ENCODE measurements around the gene CSTA. TPM values are rescaled to one million over a fixed set of nuclear protein-coding genes. Genes with fewer than 3 reads are reported as not detected.
A peak's percentile ranks its signal among the peaks of the same experiment; 100 is the strongest.
"Not testable (repeated sequence)": the region's sequence is repeated elsewhere in the genome, so short reads cannot be mapped to it uniquely, and the experiment has no call there.

CSTA gene
- total and polyA plus RNA-seq, 4 experiments from 2014 or later, result 0.61 TPM; not detected in 2

DNA sequence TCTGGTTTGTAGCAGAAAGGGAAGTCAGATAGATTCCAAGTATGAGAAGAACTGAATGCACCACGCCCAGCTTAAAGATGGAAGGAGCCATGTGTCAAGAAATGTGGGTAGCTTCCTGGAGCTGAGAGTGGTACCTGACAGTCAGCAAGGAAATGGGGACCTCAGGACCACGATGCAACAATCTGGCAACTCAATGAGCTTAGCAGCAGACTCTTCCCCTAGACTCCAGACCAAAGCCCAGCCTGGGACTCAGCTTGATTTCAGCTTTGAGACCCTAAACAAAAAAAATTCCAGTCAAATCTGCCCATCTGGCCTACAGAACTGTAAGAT, 33.6 kb downstream of the CSTA start:
- H3K4me1 ChIP-seq (ENCODE audit: insufficient read depth, low read length), result no peaks in the 10 kb centered on the region
- H3K27ac Mint-ChIP-seq, result peak overlapping the region in 2 of 7 donors; percentile 69 to 80
- H3K4me3 ChIP-seq (ENCODE audit: low read length in 2 of 2), result no peak overlapping the region
- intact Hi-C loops (cut with micrococcal nuclease), result no loop called here
- H3K27ac ChIP-seq (ENCODE audit: low read depth, low read length), result no peak overlapping the region
- no peaks in the 10 kb centered on the region for H3K27me3 ChIP-seq (ENCODE audit: insufficient read depth, low read length)
- no peak for DNase-seq
- H3K9me3 ChIP-seq (ENCODE audit: control insufficient read depth in 1 of 2, low read length in 2 of 2), result no peaks in the 10 kb centered on the region
- no peaks in the 10 kb centered on the region for H3K9me3 Mint-ChIP-seq
- ChIA-PET CTCF (ENCODE audit: partially characterized antibody) (interaction anchor here (1.3 kb wide), 1 partner anchor 257 kb away, joined by 3 read pairs; no protein-coding TSS in a partner anchor), POLR2A (ENCODE audit: partially characterized antibody) (no interaction called here)
- peaks cover 12 to 33% of the 10 kb centered on the region in 2 donors for H3K36me3 Mint-ChIP-seq
- peaks cover 8% of the 10 kb centered on the region for H3K36me3 ChIP-seq (ENCODE audit: insufficient read depth, low read length)
- H3K4me3 Mint-ChIP-seq, result no peak overlapping the region
- H3K27me3 Mint-ChIP-seq, result no peaks in the 10 kb centered on the region
- peaks cover 0 to 1% (median 0%) of the 10 kb centered on the region in 4 donors for H3K4me1 Mint-ChIP-seq

DNA sequence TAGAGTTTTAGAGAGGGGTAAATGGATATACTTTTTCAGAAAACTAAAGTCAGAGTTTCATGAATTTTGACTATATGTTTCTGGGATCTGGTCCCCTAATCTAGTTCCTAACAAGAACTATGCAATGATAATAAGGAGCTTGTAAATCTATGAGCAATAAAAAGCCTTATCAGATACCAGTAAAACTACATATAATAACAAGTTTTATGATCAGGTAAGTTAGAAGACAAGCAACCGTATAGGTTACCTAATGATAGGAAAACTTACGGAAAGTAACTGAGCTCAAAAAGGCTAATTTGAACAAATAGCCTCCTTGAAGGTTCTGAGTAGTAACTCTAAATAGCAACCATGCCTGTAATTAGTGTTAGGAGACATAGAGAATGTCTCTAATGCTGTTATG, 37.0 kb downstream of the CSTA start:
- H3K27ac Mint-ChIP-seq, result no peak overlapping the region
- H3K36me3 ChIP-seq (ENCODE audit: insufficient read depth, low read length), result peaks cover 18% of the 10 kb centered on the region
- POLR2A ChIA-PET (ENCODE audit: partially characterized antibody), result no interaction called here

GRCh38 chr3:122364490-122364889, 39.4 kb downstream of the CSTA start:
- no peak overlapping the region for H3K4me3 Mint-ChIP-seq
- Histone ChIP-seq H3K9me3 (ENCODE audit: control insufficient read depth in 1 of 2, low read length in 2 of 2) (no peaks in the 10 kb centered on the region), H3K36me3 (ENCODE audit: insufficient read depth, low read length) (peaks cover 11% of the 10 kb centered on the region), H3K4me1 (ENCODE audit: insufficient read depth, low read length) (no peaks in the 10 kb centered on the region), H3K27me3 (ENCODE audit: insufficient read depth, low read length) (no peaks in the 10 kb centered on the region), H3K27ac (ENCODE audit: low read depth, low read length) (no peak overlapping the region), H3K4me3 (ENCODE audit: low read length in 2 of 2) (no peak overlapping the region)
- CTCF ChIA-PET (ENCODE audit: partially characterized antibody), result interaction anchor here (1.6 kb wide), 1 partner anchor 20 kb away, joined by 4 read pairs; no protein-coding TSS in a partner anchor
- peak overlapping the region in 2 of 7 donors; percentile 20 to 76 for H3K27ac Mint-ChIP-seq
- intact Hi-C loops (cut with micrococcal nuclease), result no loop called here
- POLR2A ChIA-PET (ENCODE audit: partially characterized antibody), result no interaction called here
- peaks cover 20 to 64% of the 10 kb centered on the region in 2 donors for H3K36me3 Mint-ChIP-seq
- H3K4me1 Mint-ChIP-seq, result peaks cover 0 to 3% (median under 1%) of the 10 kb centered on the region in 4 donors
- H3K27me3 Mint-ChIP-seq, result no peaks in the 10 kb centered on the region
- no peaks in the 10 kb centered on the region for H3K9me3 Mint-ChIP-seq
- DNase-seq, result no peak

More for the DNA sequence above, 37.0 kb downstream of the CSTA start:
- Histone ChIP-seq H3K4me3 (ENCODE audit: low read length in 2 of 2) (no peak overlapping the region), H3K4me1 (ENCODE audit: insufficient read depth, low read length) (no peaks in the 10 kb centered on the region), H3K9me3 (ENCODE audit: control insufficient read depth in 1 of 2, low read length in 2 of 2) (no peaks in the 10 kb centered on the region), H3K27me3 (ENCODE audit: insufficient read depth, low read length) (no peaks in the 10 kb centered on the region), H3K27ac (ENCODE audit: low read depth, low read length) (no peak overlapping the region)
- CTCF ChIA-PET (ENCODE audit: partially characterized antibody), result interaction anchor here (1.5 kb wide), 1 partner anchor 21 kb away, joined by 5 read pairs; the partner anchor contains the start of gene MIX23
- Mint-ChIP-seq H3K4me1 (peaks cover 0 to 1% (median 0%) of the 10 kb centered on the region in 4 donors), H3K9me3 (no peaks in the 10 kb centered on the region), H3K4me3 (no peak overlapping the region), H3K36me3 (peaks cover 16 to 57% of the 10 kb centered on the region in 2 donors), H3K27me3 (no peaks in the 10 kb centered on the region)
- no peak for DNase-seq
- intact Hi-C loops (cut with micrococcal nuclease), result no loop called here

DNA sequence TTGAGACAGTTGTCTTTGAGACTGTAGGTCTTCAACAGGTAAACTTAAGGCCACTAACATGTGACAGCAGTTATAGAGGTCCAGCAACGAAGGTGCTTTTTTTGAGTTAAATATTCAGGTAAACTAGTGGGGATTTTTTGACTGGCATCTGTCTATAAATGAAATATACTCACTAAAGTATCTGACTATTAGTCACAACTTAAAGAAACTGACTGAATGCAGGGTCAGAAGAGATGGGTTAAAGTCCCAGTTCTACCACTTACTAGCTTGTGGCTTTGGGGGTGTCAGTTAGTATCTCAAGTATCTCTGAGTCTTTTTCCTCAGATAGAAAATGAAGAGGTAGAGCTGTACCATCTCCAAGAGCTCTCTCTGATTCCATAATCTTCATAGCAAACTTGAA, 40.0 kb downstream of the CSTA start:
- Mint-ChIP-seq H3K4me3 (no peak overlapping the region), H3K27ac (no peak overlapping the region), H3K36me3 (peaks cover 21 to 64% of the 10 kb centered on the region in 2 donors), H3K27me3 (no peaks in the 10 kb centered on the region), H3K4me1 (peaks cover 0 to 3% (median under 1%) of the 10 kb centered on the region in 4 donors), H3K9me3 (no peaks in the 10 kb centered on the region)
- Histone ChIP-seq H3K27me3 (ENCODE audit: insufficient read depth, low read length) (no peaks in the 10 kb centered on the region), H3K36me3 (ENCODE audit: insufficient read depth, low read length) (peaks cover 11% of the 10 kb centered on the region), H3K9me3 (ENCODE audit: control insufficient read depth in 1 of 2, low read length in 2 of 2) (no peaks in the 10 kb centered on the region), H3K4me3 (ENCODE audit: low read length in 2 of 2) (no peak overlapping the region), H3K27ac (ENCODE audit: low read depth, low read length) (no peak overlapping the region), H3K4me1 (ENCODE audit: insufficient read depth, low read length) (no peaks in the 10 kb centered on the region)
- CTCF ChIA-PET (ENCODE audit: partially characterized antibody), result interaction anchor here (1.6 kb wide), 1 partner anchor 20 kb away, joined by 4 read pairs; no protein-coding TSS in a partner anchor
- POLR2A ChIA-PET (ENCODE audit: partially characterized antibody), result no interaction called here
- DNase-seq, result no peak
- intact Hi-C loops (cut with micrococcal nuclease), result no loop called here

- H3K4me1 ChIP-seq (ENCODE audit: insufficient read depth, low read length); H3K4me1 Mint-ChIP-seq; intact Hi-C loops (cut with micrococcal nuclease); H3K27ac Mint-ChIP-seq; POLR2A ChIA-PET (ENCODE audit: partially characterized antibody); H3K27me3 Mint-ChIP-seq; H3K4me3 ChIP-seq (ENCODE audit: low read length in 2 of 2); H3K27ac ChIP-seq (ENCODE audit: low read depth, low read length); DNase-seq; H3K27me3 ChIP-seq (ENCODE audit: insufficient read depth, low read length); H3K9me3 Mint-ChIP-seq; H3K9me3 ChIP-seq (ENCODE audit: control insufficient read depth in 1 of 2, low read length in 2 of 2); H3K4me3 Mint-ChIP-seq: not testable (repeated sequence)
- CTCF ChIA-PET (ENCODE audit: partially characterized antibody), result interaction anchor here (1.6 kb wide), 1 partner anchor 19 kb away, joined by 4 read pairs; no protein-coding TSS in a partner anchor
- peaks cover 21 to 63% of the 10 kb centered on the region in 2 donors for H3K36me3 Mint-ChIP-seq
- peaks cover 11% of the 10 kb centered on the region for H3K36me3 ChIP-seq (ENCODE audit: insufficient read depth, low read length)
These were observed 40.7 kb downstream of the CSTA start for GRCh38 chr3:122365582-122366378.

- intact Hi-C loops (cut with micrococcal nuclease), result no loop called here
- POLR2A ChIA-PET (ENCODE audit: partially characterized antibody), result no interaction called here
These were observed 41.3 kb downstream of the CSTA start for GRCh38 chr3:122366379-122366749.

DNA sequence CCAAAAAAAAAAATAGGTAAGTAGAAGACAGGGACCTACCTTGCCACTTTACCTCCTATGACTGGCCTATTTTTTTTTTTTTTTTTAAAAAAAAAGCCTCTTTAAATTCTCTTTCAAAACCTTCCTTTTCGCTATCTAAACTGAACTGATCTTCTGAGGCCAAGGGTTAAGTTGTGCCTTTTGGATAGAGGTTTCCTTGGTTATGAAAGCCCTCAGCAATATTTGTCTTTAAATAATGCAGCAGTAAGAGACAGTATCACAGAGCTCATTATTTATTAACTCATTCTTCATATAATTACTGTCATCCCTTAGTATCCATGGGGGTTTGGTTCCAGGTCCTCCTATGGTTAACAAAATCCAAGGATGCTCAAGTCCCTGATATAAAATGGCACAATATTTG, 49.0 kb downstream of the CSTA start:
- Mint-ChIP-seq H3K27ac (no peak overlapping the region), H3K9me3 (no peaks in the 10 kb centered on the region), H3K36me3 (peaks cover 19 to 24% of the 10 kb centered on the region in 2 donors), H3K4me3 (no peak overlapping the region), H3K4me1 (peaks cover 0 to 10% (median 3%) of the 10 kb centered on the region in 4 donors), H3K27me3 (no peaks in the 10 kb centered on the region)
- Histone ChIP-seq H3K27me3 (ENCODE audit: insufficient read depth, low read length) (no peaks in the 10 kb centered on the region), H3K9me3 (ENCODE audit: control insufficient read depth in 1 of 2, low read length in 2 of 2) (no peaks in the 10 kb centered on the region), H3K4me1 (ENCODE audit: insufficient read depth, low read length) (no peaks in the 10 kb centered on the region), H3K27ac (ENCODE audit: low read depth, low read length) (no peak overlapping the region), H3K36me3 (ENCODE audit: insufficient read depth, low read length) (no peaks in the 10 kb centered on the region), H3K4me3 (ENCODE audit: low read length in 2 of 2) (no peak overlapping the region)
- ChIA-PET POLR2A (ENCODE audit: partially characterized antibody) (no interaction called here), CTCF (ENCODE audit: partially characterized antibody) (no interaction called here)
- intact Hi-C loops (cut with micrococcal nuclease), result no loop called here
- DNase-seq, result no peak

More at GRCh38 chr3:122366379-122366749, 41.3 kb downstream of the CSTA start:
- Histone ChIP-seq H3K9me3 (ENCODE audit: control insufficient read depth in 1 of 2, low read length in 2 of 2) (no peaks in the 10 kb centered on the region), H3K27ac (ENCODE audit: low read depth, low read length) (no peak overlapping the region), H3K36me3 (ENCODE audit: insufficient read depth, low read length) (peaks cover 11% of the 10 kb centered on the region), H3K27me3 (ENCODE audit: insufficient read depth, low read length) (no peaks in the 10 kb centered on the region), H3K4me1 (ENCODE audit: insufficient read depth, low read length) (no peaks in the 10 kb centered on the region), H3K4me3 (ENCODE audit: low read length in 2 of 2) (no peak overlapping the region)
- Mint-ChIP-seq H3K4me1 (peaks cover 0 to 3% (median under 1%) of the 10 kb centered on the region in 4 donors), H3K9me3 (no peaks in the 10 kb centered on the region), H3K27me3 (no peaks in the 10 kb centered on the region), H3K4me3 (no peak overlapping the region), H3K36me3 (peaks cover 25 to 65% of the 10 kb centered on the region in 2 donors), H3K27ac (no peak overlapping the region)
- DNase-seq, result no peak
- CTCF ChIA-PET (ENCODE audit: partially characterized antibody), result no interaction called here

Measured in CD4-positive, alpha-beta memory T cell (primary cell).